ENCODE measurements around the gene TECPR2. TPM values are rescaled to one million over a fixed set of nuclear protein-coding genes. Genes with fewer than 3 reads are reported as not detected.
"Not testable (repeated sequence)": the region's sequence is repeated elsewhere in the genome, so short reads cannot be mapped to it uniquely, and the experiment has no call there.

The TECPR2 gene
- total RNA-seq, 1 experiment from 2014 or later: 4.8 TPM

DNA sequence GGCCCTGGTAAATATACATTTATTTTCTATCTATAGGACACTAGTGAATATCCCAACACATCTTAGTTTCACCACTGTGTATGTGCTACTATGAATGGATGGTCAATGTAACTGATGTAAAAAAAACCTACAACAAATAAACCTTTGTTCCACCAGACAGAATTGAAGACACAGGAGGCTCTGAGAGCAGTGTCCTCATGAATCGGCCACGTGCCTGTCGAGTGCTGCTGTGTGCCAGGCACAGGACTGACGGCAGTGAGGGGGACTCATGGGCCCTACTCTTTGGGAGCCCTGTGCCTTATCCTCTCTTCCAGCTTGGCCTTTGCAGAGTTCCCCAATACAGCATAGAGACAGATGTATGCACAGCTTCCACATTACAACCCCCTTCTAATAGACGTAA, 18.3 kb upstream of the TECPR2 start:
- DNase-seq (ENCODE audit: low read depth in 1 of 2, low spot score in 2 of 2): no peak
- H3K27ac ChIP-seq: no peak overlapping the region
- no peaks in the 10 kb centered on the region for H3K4me1 ChIP-seq (replicated peaks)
- peaks cover 49% of the 10 kb centered on the region for H3K36me3 ChIP-seq
- no peaks in the 10 kb centered on the region for H3K9me3 ChIP-seq (replicated peaks)
- no peak overlapping the region for H3K4me3 ChIP-seq
- H3K27me3 ChIP-seq (replicated peaks): no peaks in the 10 kb centered on the region

DNA sequence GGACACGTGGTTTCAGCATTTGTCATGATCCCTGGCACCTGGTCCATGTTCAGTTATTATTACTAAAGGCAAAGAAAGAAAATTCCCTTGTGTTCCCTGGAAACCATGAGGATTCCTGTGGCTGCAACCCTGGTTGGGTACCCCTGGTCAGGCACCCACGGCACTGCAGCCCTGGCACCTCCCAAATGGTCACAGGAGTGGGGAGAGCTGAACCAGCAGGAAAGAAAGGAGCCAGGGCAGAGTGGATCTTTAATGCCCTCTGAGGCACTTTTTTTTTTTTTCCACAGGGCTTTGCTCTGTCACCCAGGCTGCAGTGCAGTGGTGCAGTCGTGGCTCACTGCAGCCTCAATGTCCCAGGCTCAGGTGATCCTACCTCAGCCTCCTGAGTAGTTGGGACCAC, 17.5 kb upstream of the TECPR2 start:
- Histone ChIP-seq H3K36me3 (peaks cover 54% of the 10 kb centered on the region), H3K9me3 (replicated peaks) (no peaks in the 10 kb centered on the region), H3K27ac (no peak overlapping the region), H3K4me3 (no peak overlapping the region), H3K27me3 (replicated peaks) (no peaks in the 10 kb centered on the region), H3K4me1 (replicated peaks) (no peaks in the 10 kb centered on the region)
- no peak for DNase-seq (ENCODE audit: low read depth in 1 of 2, low spot score in 2 of 2)

DNA sequence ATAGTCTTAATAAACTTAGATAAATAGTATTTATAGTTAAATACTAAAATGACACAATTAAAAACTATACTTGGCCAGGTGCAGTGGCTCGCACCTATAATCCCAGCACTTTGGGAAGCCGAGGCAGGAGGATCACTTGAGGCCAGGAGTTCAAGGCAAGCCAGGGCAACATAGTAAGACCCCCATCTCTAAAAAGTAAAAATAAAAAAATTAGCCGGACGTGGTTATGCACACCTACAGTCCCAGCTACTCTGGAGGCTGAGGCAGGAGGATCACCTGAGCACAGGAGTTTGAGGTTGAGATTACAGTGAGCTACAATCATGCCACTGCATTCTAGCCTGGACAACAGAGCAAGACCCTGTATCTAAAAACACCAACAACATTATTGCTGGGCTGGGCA, 16.1 kb upstream of the TECPR2 start:
- Histone ChIP-seq H3K9me3 (replicated peaks) (no peaks in the 10 kb centered on the region), H3K4me3 (no peak overlapping the region), H3K27me3 (replicated peaks) (no peaks in the 10 kb centered on the region), H3K4me1 (replicated peaks) (no peaks in the 10 kb centered on the region), H3K27ac (no peak overlapping the region), H3K36me3 (peaks cover 53% of the 10 kb centered on the region)
- no peak for DNase-seq (ENCODE audit: low read depth in 1 of 2, low spot score in 2 of 2)

DNA sequence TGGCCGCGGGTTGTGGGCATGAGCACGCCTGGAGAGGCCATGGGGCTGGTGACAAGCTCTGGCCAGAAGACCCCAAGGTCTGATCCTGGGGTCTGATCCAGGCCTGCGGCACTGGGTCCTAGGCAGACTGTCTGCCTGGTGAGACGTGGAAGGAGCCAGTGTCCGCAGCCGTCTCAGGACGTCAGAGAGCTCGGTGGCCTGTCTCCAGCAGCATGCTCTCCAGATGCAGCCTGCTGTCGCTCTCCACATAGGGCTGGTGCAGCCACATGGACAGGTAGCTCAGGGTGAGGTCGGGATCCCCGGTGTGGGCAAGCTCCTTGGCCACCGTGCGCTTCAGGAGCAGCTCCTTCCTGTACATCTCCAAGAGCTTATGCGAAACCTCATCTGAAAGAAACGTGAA, 14.4 kb upstream of the TECPR2 start:
- H3K27me3 ChIP-seq (replicated peaks): no peaks in the 10 kb centered on the region
- no peaks in the 10 kb centered on the region for H3K9me3 ChIP-seq (replicated peaks)
- H3K4me3 ChIP-seq: no peak overlapping the region
- no peaks in the 10 kb centered on the region for H3K4me1 ChIP-seq (replicated peaks)
- H3K27ac ChIP-seq: no peak overlapping the region
- DNase-seq (ENCODE audit: low read depth in 1 of 2, low spot score in 2 of 2): no peak
- H3K36me3 ChIP-seq: peaks cover 51% of the 10 kb centered on the region

DNA sequence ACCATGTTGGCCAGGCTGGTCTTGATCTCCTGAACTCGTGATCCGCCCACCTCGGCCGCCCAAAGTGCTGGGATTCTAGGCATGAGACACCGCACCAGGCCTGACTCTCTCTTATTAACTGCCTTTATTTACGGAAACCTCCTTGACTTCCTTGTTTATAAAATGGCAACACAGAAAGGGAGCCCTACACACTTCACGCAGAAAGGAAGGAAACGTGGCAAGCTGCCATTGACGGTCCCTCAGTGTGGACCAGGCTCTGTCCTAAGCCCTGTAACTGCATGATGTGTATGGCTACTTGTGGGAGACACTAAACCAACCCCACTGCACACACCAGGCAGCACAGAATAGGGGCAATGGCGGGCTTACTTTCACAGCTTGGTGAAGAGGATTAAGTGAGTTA, 11.7 kb upstream of the TECPR2 start:
- DNase-seq (ENCODE audit: low read depth in 1 of 2, low spot score in 2 of 2): no peak
- peaks cover 59% of the 10 kb centered on the region for H3K36me3 ChIP-seq
- no peak overlapping the region for H3K27ac ChIP-seq
- H3K9me3 ChIP-seq (replicated peaks): no peaks in the 10 kb centered on the region
- no peaks in the 10 kb centered on the region for H3K27me3 ChIP-seq (replicated peaks)
- H3K4me1 ChIP-seq (replicated peaks): no peaks in the 10 kb centered on the region
- H3K4me3 ChIP-seq: no peak overlapping the region

DNA sequence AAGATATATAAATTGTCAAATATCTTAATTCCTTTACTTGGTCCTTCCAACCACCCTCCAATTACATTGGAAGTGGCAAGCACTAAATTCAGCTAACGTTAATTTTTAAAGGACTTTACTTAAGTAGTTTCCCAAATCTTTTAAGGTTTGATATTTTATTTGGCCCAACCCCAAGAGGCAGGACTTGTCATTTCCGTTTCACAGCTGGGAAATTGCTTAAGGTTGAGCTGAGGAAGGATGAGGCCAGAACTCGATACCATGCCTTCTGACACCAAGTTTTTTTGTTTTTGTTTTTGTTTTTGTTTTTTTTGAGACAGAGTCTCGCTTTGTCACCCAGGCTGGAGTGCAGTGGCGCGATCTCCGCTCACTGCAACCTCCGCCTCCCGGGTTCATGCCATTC, 11.1 kb upstream of the TECPR2 start:
- H3K9me3 ChIP-seq (replicated peaks); H3K27me3 ChIP-seq (replicated peaks); DNase-seq (ENCODE audit: low read depth in 1 of 2, low spot score in 2 of 2); H3K27ac ChIP-seq; H3K4me1 ChIP-seq (replicated peaks); H3K4me3 ChIP-seq: not testable (repeated sequence)
- H3K36me3 ChIP-seq: peaks cover 61% of the 10 kb centered on the region

DNA sequence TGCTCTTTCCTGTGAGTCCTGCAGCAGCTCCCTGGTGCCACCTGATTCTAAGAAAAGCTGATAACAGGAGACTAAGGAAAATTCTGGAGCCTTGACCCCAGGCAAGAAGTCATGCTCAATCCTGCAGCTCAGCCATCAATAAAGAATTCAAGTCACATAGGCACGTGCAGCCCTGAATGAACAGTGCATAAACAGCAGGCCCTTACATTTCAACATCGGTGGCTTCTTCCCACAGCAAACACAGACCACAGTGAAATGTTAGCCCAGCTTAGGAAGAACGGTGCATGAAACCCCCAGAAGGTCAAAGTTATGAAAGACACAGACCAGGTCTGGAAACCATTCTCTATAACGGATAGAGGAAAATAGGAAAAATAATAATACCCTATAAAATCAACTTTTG, 10.5 kb upstream of the TECPR2 start:
- Histone ChIP-seq H3K27ac (no peak overlapping the region), H3K4me1 (replicated peaks) (no peaks in the 10 kb centered on the region), H3K9me3 (replicated peaks) (no peaks in the 10 kb centered on the region), H3K36me3 (peaks cover 58% of the 10 kb centered on the region), H3K27me3 (replicated peaks) (no peaks in the 10 kb centered on the region), H3K4me3 (no peak overlapping the region)
- no peak for DNase-seq (ENCODE audit: low read depth in 1 of 2, low spot score in 2 of 2)

DNA sequence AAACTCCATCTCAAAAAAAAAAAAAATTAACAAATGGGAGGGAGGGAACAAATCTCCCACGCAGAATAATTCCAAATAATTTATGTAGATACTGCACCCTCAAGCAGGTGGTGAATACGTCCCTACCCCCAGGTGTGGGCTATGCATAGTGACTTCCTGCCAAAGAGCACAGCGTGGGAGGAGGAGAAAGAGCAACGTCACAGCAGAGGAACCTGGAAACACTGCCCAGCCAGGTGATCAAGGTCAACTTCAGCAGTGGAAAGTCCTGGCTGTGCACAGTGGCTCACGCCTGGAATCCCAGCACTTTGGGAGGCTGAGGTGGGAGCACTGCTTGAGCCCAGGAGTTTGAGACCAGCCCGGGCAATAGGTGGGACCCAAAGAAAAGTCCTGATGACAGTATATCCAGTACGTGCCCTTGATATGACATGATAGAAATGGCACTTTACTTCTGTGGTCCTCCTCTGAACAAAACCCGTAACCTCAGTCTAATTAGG, 9.6 kb upstream of the TECPR2 start:
- Histone ChIP-seq H3K4me1 (replicated peaks) (no peaks in the 10 kb centered on the region), H3K27me3 (replicated peaks) (no peaks in the 10 kb centered on the region), H3K4me3 (no peak overlapping the region), H3K27ac (no peak overlapping the region), H3K9me3 (replicated peaks) (no peaks in the 10 kb centered on the region), H3K36me3 (peaks cover 62% of the 10 kb centered on the region)
- no peak for DNase-seq (ENCODE audit: low read depth in 1 of 2, low spot score in 2 of 2)

DNA sequence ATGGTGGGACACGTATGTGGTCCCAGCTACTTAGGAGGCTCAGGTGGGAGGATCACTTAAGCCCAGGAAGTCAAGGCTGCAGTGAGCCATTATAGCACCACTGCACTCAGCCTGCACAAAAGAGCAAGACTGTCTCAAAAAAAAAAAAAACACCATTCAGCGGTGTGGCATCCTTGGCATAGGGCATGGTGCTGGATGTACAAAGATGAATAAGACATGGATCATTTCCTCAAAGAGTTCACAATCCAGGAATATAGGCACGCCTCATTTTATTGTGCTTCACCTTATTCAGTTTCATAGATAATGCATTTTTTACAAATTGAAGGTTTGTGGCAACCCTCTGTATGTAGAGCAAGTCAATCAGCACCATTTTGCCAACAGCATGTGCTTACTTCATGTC, 6.5 kb upstream of the TECPR2 start:
- Histone ChIP-seq H3K27me3 (replicated peaks) (no peaks in the 10 kb centered on the region), H3K9me3 (replicated peaks) (no peaks in the 10 kb centered on the region), H3K27ac (no peak overlapping the region), H3K4me3 (no peak overlapping the region), H3K4me1 (replicated peaks) (no peaks in the 10 kb centered on the region), H3K36me3 (peaks cover 54% of the 10 kb centered on the region)
- DNase-seq (ENCODE audit: low read depth in 1 of 2, low spot score in 2 of 2): no peak

DNA sequence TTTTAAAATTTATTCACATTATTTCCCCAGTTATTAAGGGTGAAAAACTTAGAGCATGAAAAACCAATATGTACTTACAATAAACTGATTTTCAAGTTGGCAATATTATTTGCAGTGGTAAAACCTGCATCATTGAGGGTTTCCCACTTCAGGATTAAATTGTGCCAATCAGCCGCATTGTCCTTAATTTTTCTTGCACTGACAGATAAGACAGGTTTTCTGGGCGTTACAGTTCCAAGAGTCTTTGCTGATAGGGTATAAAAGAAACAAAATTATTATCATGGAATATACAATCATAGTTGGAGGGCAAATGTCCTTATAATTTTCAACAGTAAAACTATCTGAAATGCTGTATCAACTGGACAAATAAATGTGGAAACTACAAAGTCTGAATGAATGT, 3.4 kb upstream of the TECPR2 start:
- no peaks in the 10 kb centered on the region for H3K27me3 ChIP-seq (replicated peaks)
- H3K4me1 ChIP-seq (replicated peaks): peaks cover 14% of the 10 kb centered on the region
- no peaks in the 10 kb centered on the region for H3K9me3 ChIP-seq (replicated peaks)
- no peak overlapping the region for H3K4me3 ChIP-seq
- peaks cover 51% of the 10 kb centered on the region for H3K36me3 ChIP-seq
- DNase-seq (ENCODE audit: low read depth in 1 of 2, low spot score in 2 of 2): no peak
- no peak overlapping the region for H3K27ac ChIP-seq

DNA sequence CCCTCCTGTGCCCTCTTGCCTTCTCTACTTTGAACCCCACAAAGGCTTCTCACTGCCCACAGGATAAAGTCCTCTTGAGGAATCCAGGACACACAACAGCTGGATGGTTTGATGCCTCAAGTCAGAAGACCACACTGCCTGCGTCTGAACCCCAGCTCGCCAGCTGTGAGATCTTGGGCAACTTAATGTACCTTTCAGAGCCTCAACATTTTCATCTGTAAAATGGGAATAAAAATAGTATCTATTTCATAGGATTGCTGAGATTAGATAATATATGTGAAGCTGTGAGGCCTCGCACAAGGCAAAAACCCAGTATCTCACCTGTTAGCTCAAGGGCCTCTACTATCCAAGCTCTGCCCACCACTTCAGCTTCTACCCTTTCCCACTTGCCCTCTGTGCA, 2.4 kb upstream of the TECPR2 start:
- H3K27ac ChIP-seq: no peak overlapping the region
- peaks cover 43% of the 10 kb centered on the region for H3K36me3 ChIP-seq
- no peak overlapping the region for H3K4me3 ChIP-seq
- DNase-seq (ENCODE audit: low read depth in 1 of 2, low spot score in 2 of 2): no peak
- peaks cover 14% of the 10 kb centered on the region for H3K4me1 ChIP-seq (replicated peaks)
- H3K27me3 ChIP-seq (replicated peaks): no peaks in the 10 kb centered on the region
- H3K9me3 ChIP-seq (replicated peaks): no peaks in the 10 kb centered on the region

DNA sequence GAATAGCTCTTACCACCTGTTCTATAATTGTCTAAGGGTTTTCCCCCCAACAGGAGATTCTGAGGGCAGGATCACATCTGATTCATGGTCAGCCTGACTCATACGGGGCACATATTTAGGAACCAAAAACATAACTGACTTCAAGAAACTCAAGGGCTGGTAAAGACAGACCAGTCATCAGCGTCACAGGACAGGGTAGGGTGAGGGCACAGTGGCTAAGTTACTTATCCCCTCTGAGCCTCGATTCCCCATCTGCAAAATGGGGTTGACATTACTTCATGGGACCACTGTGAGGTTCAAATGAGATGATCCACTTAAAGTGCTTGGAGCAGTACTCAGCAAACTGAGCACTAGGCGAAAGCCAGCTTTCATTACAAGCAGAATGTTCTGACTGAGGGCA, 657 bp upstream of the TECPR2 start:
- H3K27me3 ChIP-seq (replicated peaks): no peaks in the 10 kb centered on the region
- no peaks in the 10 kb centered on the region for H3K9me3 ChIP-seq (replicated peaks)
- H3K27ac ChIP-seq: peak overlapping the region; percentile 68
- peaks cover 14% of the 10 kb centered on the region for H3K4me1 ChIP-seq (replicated peaks)
- peaks cover 31% of the 10 kb centered on the region for H3K36me3 ChIP-seq
- no peak for DNase-seq (ENCODE audit: low read depth in 1 of 2, low spot score in 2 of 2)
- peak overlapping the region; percentile 80 for H3K4me3 ChIP-seq

DNA sequence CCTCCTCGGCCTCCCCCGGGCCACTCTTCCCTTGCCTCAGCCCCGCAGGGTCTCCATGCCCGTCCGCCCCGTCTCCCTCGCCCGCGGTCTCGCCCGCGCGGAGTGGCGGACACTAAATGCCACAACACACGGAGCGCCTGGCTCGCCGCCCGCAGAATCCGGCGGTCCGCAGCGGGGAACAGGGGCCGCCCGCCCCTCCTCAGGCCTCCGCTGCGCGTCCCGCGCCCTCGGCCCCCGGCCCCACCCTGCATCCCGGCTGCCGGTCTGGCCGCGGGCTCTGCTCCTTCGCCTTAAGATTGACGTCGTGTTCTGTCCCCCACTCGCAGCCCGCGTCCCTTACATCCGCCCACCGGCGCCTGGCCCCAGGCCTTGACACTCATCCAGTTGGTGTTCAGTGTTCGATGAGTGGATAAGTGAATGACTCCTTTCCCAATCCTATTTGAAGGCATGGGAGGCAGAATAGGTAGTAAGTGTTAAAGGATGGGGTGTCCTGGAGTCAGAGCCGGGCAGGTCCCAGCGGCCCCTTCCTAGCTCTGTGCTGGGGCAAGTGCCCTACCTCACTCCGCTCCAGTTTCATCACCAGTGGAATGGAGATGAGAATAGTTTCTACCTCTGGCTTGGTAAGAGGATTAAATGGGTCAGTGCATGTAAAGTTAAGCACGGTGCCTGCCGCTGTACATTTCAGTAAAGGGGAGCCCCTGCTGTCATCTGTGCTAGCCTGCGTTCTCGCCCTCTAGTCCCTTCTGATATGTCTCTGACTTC, 622 bp downstream of the TECPR2 start:
- Histone ChIP-seq H3K4me1 (replicated peaks) (peaks cover 18% of the 10 kb centered on the region), H3K9me3 (replicated peaks) (no peaks in the 10 kb centered on the region), H3K27ac (peak overlapping the region; percentile 68), H3K36me3 (peaks cover 21% of the 10 kb centered on the region), H3K4me3 (peak overlapping the region; percentile 80), H3K27me3 (replicated peaks) (no peaks in the 10 kb centered on the region)
- DNase-seq (ENCODE audit: low read depth in 1 of 2, low spot score in 2 of 2): peak in 1 of 2 experiments; percentile 24

DNA sequence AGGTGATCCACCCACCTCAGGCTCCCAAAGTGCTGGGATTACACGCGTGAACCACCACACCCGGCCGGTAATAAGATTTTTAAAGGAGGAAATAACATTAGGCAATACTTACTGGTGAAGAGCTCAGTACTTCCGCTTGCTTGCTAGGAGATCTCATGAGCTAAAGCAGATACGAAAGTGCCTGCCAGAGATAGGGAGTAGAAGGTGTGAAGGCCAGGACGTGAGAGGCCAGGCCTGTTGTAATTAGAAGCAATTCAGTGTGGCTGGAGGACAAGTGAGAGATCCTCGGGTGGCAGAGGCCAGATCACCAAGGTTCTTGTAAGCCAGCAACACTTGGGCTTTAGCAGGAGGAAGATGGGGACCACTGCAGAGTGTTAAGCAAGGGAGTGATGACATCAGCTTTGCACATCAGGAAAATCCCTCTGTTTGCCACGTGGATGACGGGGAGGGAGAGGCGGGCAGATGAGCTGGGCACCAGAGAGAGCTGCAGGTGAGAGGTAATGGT, 7.6 kb downstream of the TECPR2 start:
- Histone ChIP-seq H3K9me3 (replicated peaks) (no peaks in the 10 kb centered on the region), H3K36me3 (no peaks in the 10 kb centered on the region), H3K27me3 (replicated peaks) (no peaks in the 10 kb centered on the region), H3K4me1 (replicated peaks) (peaks cover 23% of the 10 kb centered on the region), H3K27ac (no peak overlapping the region), H3K4me3 (no peak overlapping the region)
- no peak for DNase-seq (ENCODE audit: low read depth in 1 of 2, low spot score in 2 of 2)

DNA sequence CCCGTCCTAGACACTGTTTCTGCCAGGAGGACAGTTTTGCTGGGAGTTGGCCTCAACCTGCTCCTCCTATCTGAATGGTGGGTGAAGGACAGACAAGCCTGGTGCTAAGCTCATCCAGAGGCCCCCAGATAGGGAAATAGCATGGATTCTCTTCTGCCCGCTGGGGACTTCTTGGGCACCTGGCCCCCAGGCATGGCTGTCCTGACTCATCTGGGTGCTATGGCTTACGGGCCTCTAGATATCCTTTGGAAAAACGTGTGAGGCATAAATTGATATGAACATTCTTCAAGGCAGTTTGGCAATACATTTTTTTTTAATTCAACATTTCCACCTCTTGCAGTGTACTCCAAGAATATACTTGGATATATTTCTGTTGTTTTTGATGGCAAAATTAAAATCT, 8.6 kb downstream of the TECPR2 start:
- Histone ChIP-seq H3K4me3 (no peak overlapping the region), H3K9me3 (replicated peaks) (no peaks in the 10 kb centered on the region), H3K36me3 (no peaks in the 10 kb centered on the region), H3K27ac (no peak overlapping the region), H3K4me1 (replicated peaks) (peaks cover 33% of the 10 kb centered on the region), H3K27me3 (replicated peaks) (no peaks in the 10 kb centered on the region)
- no peak for DNase-seq (ENCODE audit: low read depth in 1 of 2, low spot score in 2 of 2)

Data from SJSA1 (cell line).